Thyroid gland (tissue), 4 donors: ENCODE results near the gene SLC25A26. TPM values are rescaled to one million over a fixed set of nuclear protein-coding genes. Genes with fewer than 3 reads are reported as not detected.
A peak's percentile ranks its signal among the peaks of the same experiment; 100 is the strongest.

Source experiments
- DNase-seq, 2 donors: peaks; one replicate each; pipeline ENCODE4 v3.0.0-alpha.2; 2019
- H3K27ac ChIP-seq, 3 donors: fragments of 200-600 bp; sonication (generic); 1 replicate in 2 of 3; 2 replicates in 1 of 3; pipeline ENCODE4 v1.5.1; 2016 to 2019; ENCODE audit warnings: mild to moderate bottlenecking in 1 of 3, moderate library complexity in 1 of 3
- H3K27me3 ChIP-seq: fragments of 200-600 bp; sonication (generic); one replicate; pipeline ENCODE4 v1.5.1; 2019
- H3K36me3 ChIP-seq, 2 donors: fragments of 200-600 bp; sonication (generic); one replicate each; pipeline ENCODE4 v1.5.1; 2016 to 2019
- H3K4me1 ChIP-seq, 2 donors: fragments of 200-600 bp; sonication (generic); one replicate each; pipeline ENCODE4 v1.5.1; 2017 to 2019
- H3K4me3 ChIP-seq, 3 donors: fragments of 200-600 bp; sonication (generic); replicated peaks in 1 of 3; 1 replicate in 2 of 3; 2 replicates in 1 of 3; pipeline ENCODE4 v1.5.1; 2016; ENCODE audit warnings: mild to moderate bottlenecking in 1 of 3
- H3K9me3 ChIP-seq: fragments of 200-600 bp; sonication (generic); one replicate; pipeline ENCODE4 v1.5.1; 2017
- CTCF ChIP-seq, 6 experiments: fragments of 200-600 bp in 3 of 6; fragments of 450-650 bp in 3 of 6; sonication (generic) in 3 of 6; IDR thresholded peaks; one replicate each; pipeline ENCODE4 v1.5.1; 2016 to 2019; ENCODE audit warnings: antibody characterized with exemption in 6 of 6, mild to moderate bottlenecking in 2 of 6, inconsistent platforms in 1 of 6, moderate library complexity in 1 of 6
- POLR2A ChIP-seq, 2 donors: fragments of 450-650 bp; IDR thresholded peaks; one replicate each; pipeline ENCODE4 v1.6.1; 2017; ENCODE audit warnings: antibody characterized with exemption in 2 of 2, mild to moderate bottlenecking in 2 of 2, moderate library complexity in 1 of 2
- WGBS, 2 donors: methylation state at CpG; one replicate each; pipeline ENCODE4 v1.1.5; 2017; 5-methylcytosine and 5-hydroxymethylcytosine counted together
- intact Hi-C: fragments of 100-400 bp; cut with DNase I; formaldehyde crosslinking; loops from one replicate; pipeline ENCODE4 v1.15.1; 2023
- total RNA-seq, 4 donors: library from RNA; depleted of rRNA; stranded (reverse); fragments of >200 nt; gene quantifications; one replicate each; pipeline ENCODE4 v1.2.3, GENCODE V29; 2016

SLC25A26 gene
- total RNA-seq, 4 donors from 2014 or later, result 30.9 to 34.7 (median 32.4) TPM

GRCh38 chr3:66326340-66326739, 105.5 kb downstream of the SLC25A26 start:
- intact Hi-C loops, result no loop called here
- WGBS, 2 donors, result 62 to 63% methylated on average over 6 of the region's 6 CpGs
- Histone ChIP-seq H3K36me3 (no peaks in the 10 kb centered on the region), H3K9me3 (no peaks in the 10 kb centered on the region), H3K27me3 (no peaks in the 10 kb centered on the region), H3K4me1 (no peaks in the 10 kb centered on the region), H3K27ac (no peak overlapping the region), H3K4me3 (no peak overlapping the region)
- TF ChIP-seq POLR2A (IDR thresholded peaks at IDR 0.05), result no peak
- no peak for TF ChIP-seq CTCF (IDR thresholded peaks at IDR 0.05)
- DNase-seq, result peak; percentile 15 to 32

GRCh38 chr3:66335671-66336070, 114.9 kb downstream of the SLC25A26 start:
- 98 to 99% methylated on average over 2 of the region's 2 CpGs for WGBS, 2 donors
- Histone ChIP-seq H3K27me3 (no peaks in the 10 kb centered on the region), H3K9me3 (no peaks in the 10 kb centered on the region), H3K36me3 (no peaks in the 10 kb centered on the region), H3K27ac (no peak overlapping the region), H3K4me1 (no peaks in the 10 kb centered on the region), H3K4me3 (no peak overlapping the region)
- no peak for DNase-seq
- TF ChIP-seq POLR2A (IDR thresholded peaks at IDR 0.05) (no peak), CTCF (IDR thresholded peaks at IDR 0.05) (no peak)
- intact Hi-C loops, result no loop called here

GRCh38 chr3:66336333-66336766, 115.5 kb downstream of the SLC25A26 start:
- intact Hi-C loops, result no loop called here
- H3K4me3 ChIP-seq, result no peak overlapping the region
- H3K9me3 ChIP-seq, result no peaks in the 10 kb centered on the region
- no peaks in the 10 kb centered on the region for H3K4me1 ChIP-seq
- TF ChIP-seq POLR2A (IDR thresholded peaks at IDR 0.05) (no peak), CTCF (IDR thresholded peaks at IDR 0.05) (no peak)
- no peak for DNase-seq
- H3K27me3 ChIP-seq, result no peaks in the 10 kb centered on the region
- whole genome bisulfite sequencing, 2 donors, result 48 to 52% methylated on average over 4 of the region's 4 CpGs
- H3K36me3 ChIP-seq, result no peaks in the 10 kb centered on the region
- no peak overlapping the region for H3K27ac ChIP-seq

GRCh38 chr3:66338927-66339326, 118.1 kb downstream of the SLC25A26 start:
- no peak for TF ChIP-seq POLR2A (IDR thresholded peaks at IDR 0.05)
- TF ChIP-seq CTCF (IDR thresholded peaks at IDR 0.05), result no peak
- no peak for DNase-seq
- H3K4me3 ChIP-seq, result no peak overlapping the region
- H3K4me1 ChIP-seq, result no peaks in the 10 kb centered on the region
- no peaks in the 10 kb centered on the region for H3K9me3 ChIP-seq
- no peaks in the 10 kb centered on the region for H3K36me3 ChIP-seq
- intact Hi-C loops, result no loop called here
- H3K27me3 ChIP-seq, result no peaks in the 10 kb centered on the region
- H3K27ac ChIP-seq, result no peak overlapping the region
- WGBS, 2 donors, result 87 to 90% methylated on average over 3 of the region's 3 CpGs

GRCh38 chr3:66342717-66343356, 122.0 kb downstream of the SLC25A26 start:
- Histone ChIP-seq H3K27ac (no peak overlapping the region), H3K4me1 (no peaks in the 10 kb centered on the region), H3K4me3 (no peak overlapping the region), H3K36me3 (no peaks in the 10 kb centered on the region), H3K27me3 (no peaks in the 10 kb centered on the region), H3K9me3 (no peaks in the 10 kb centered on the region)
- 87 to 91% methylated on average over 8 of the region's 8 CpGs for WGBS, 2 donors
- intact Hi-C loops, result no loop called here
- no peak for DNase-seq
- TF ChIP-seq POLR2A (IDR thresholded peaks at IDR 0.05) (no peak), CTCF (IDR thresholded peaks at IDR 0.05) (no peak)
